ENCODE data around the gene FHIT.

FHIT gene

GRCh38 chr3:60650171-60650570, 601.1 kb downstream of the FHIT start:
- DNase-seq (ENCODE audit: low spot score): no peak

GRCh38 chr3:60645801-60646200, 605.5 kb downstream of the FHIT start:
- DNase-seq (ENCODE audit: low spot score): no peak

- DNase-seq (ENCODE audit: low spot score): no peak
These were observed 607.4 kb downstream of the FHIT start for GRCh38 chr3:60643831-60644230.

- no peak for DNase-seq (ENCODE audit: low spot score)
These were observed 609.9 kb downstream of the FHIT start for GRCh38 chr3:60641354-60641753.

- DNase-seq (ENCODE audit: low spot score): no peak
These were observed 614.4 kb downstream of the FHIT start for GRCh38 chr3:60636846-60637245.

GRCh38 chr3:60633644-60634043, 617.6 kb downstream of the FHIT start:
- no peak for DNase-seq (ENCODE audit: low spot score)

- no peak for DNase-seq (ENCODE audit: low spot score)
These were observed 619.7 kb downstream of the FHIT start for GRCh38 chr3:60631509-60631908.

GRCh38 chr3:60630953-60631352, 620.3 kb downstream of the FHIT start:
- DNase-seq (ENCODE audit: low spot score): no peak

- DNase-seq (ENCODE audit: low spot score): no peak
These were observed 621.4 kb downstream of the FHIT start for GRCh38 chr3:60629816-60630215.

GRCh38 chr3:60622349-60622748, 628.9 kb downstream of the FHIT start:
- no peak for DNase-seq (ENCODE audit: low spot score)

GRCh38 chr3:60617188-60617587, 634.1 kb downstream of the FHIT start:
- no peak for DNase-seq (ENCODE audit: low spot score)

- DNase-seq (ENCODE audit: low spot score): no peak
These were observed 637.4 kb downstream of the FHIT start for GRCh38 chr3:60613769-60614303.

GRCh38 chr3:60610441-60611112, 640.7 kb downstream of the FHIT start:
- no peak for DNase-seq (ENCODE audit: low spot score)

- DNase-seq (ENCODE audit: low spot score): no peak
These were observed 641.8 kb downstream of the FHIT start for GRCh38 chr3:60609446-60609845.

- DNase-seq (ENCODE audit: low spot score): no peak
These were observed 647.4 kb downstream of the FHIT start for GRCh38 chr3:60603860-60604259.

GRCh38 chr3:60600848-60601247, 650.4 kb downstream of the FHIT start:
- no peak for DNase-seq (ENCODE audit: low spot score)

- DNase-seq (ENCODE audit: low spot score): no peak
These were observed 651.7 kb downstream of the FHIT start for GRCh38 chr3:60599586-60599985.

GRCh38 chr3:60598671-60599070, 652.6 kb downstream of the FHIT start:
- no peak for DNase-seq (ENCODE audit: low spot score)

GRCh38 chr3:60594025-60594424, 657.2 kb downstream of the FHIT start:
- no peak for DNase-seq (ENCODE audit: low spot score)

- no peak for DNase-seq (ENCODE audit: low spot score)
These were observed 660.0 kb downstream of the FHIT start for GRCh38 chr3:60591267-60591666.

- no peak for DNase-seq (ENCODE audit: low spot score)
These were observed 662.4 kb downstream of the FHIT start for GRCh38 chr3:60588806-60589205.

GRCh38 chr3:60585918-60586317, 665.3 kb downstream of the FHIT start:
- no peak for DNase-seq (ENCODE audit: low spot score)

- no peak for DNase-seq (ENCODE audit: low spot score)
These were observed 667.0 kb downstream of the FHIT start for GRCh38 chr3:60584250-60584649.

GRCh38 chr3:60582288-60582687, 669.0 kb downstream of the FHIT start:
- DNase-seq (ENCODE audit: low spot score): no peak
